NT2/D1 (cell line): ENCODE results near the gene RWDD3.

Experiments
- DNase-seq: peaks from one replicate; pipeline ENCODE4 v3.0.0-alpha.2; 2011; ENCODE audit warnings: low read depth, low spot score
- H3K27me3 ChIP-seq: 2 replicates; pipeline ENCODE4 v1.6.0; 2011; ENCODE audit warnings: mild to moderate bottlenecking; ENCODE audit not compliant: insufficient read length, insufficient read depth
- H3K36me3 ChIP-seq: 2 replicates; pipeline ENCODE4 v1.6.1; 2011; ENCODE audit warnings: mild to moderate bottlenecking, low read length, mixed read lengths; ENCODE audit not compliant: insufficient read depth, insufficient read length
- H3K4me1 ChIP-seq: 2 replicates; pipeline ENCODE4 v1.5.1; 2011; ENCODE audit not compliant: insufficient read depth, insufficient read length
- H3K4me3 ChIP-seq: 2 replicates; pipeline ENCODE4 v1.5.1; 2011; ENCODE audit warnings: low read depth; ENCODE audit not compliant: insufficient read length
- H3K9ac ChIP-seq: 2 replicates; pipeline ENCODE4 v1.6.0; 2011; ENCODE audit warnings: low read depth; ENCODE audit not compliant: insufficient read length
- H3K9me3 ChIP-seq: 2 replicates; pipeline ENCODE4 v1.5.1; 2011; ENCODE audit warnings: mild to moderate bottlenecking, low read length; ENCODE audit not compliant: insufficient read depth
- SUZ12 ChIP-seq: IDR thresholded peaks from 2 replicates; pipeline ENCODE4 v1.6.1; 2011; ENCODE audit not compliant: insufficient read length, insufficient read depth; ENCODE audit errors: extremely low read depth
- YY1 ChIP-seq: IDR thresholded peaks from 2 replicates; pipeline ENCODE4 v1.6.1; 2011; ENCODE audit not compliant: insufficient read length, insufficient read depth
- ZNF274 ChIP-seq: IDR thresholded peaks from 2 replicates; pipeline ENCODE4 v1.6.1; 2011; ENCODE audit warnings: mild to moderate bottlenecking, low read depth, low read length

The RWDD3 gene

GRCh38 chr1:95262913-95263312 lies 28.9 kb downstream of the RWDD3 start:
- H3K36me3 ChIP-seq = no peaks in the 10 kb centered on the region
- TF ChIP-seq SUZ12 (no peak), YY1 (no peak), ZNF274 (no peak)
- no peaks in the 10 kb centered on the region for H3K4me1 ChIP-seq
- DNase-seq = no peak
- no peak overlapping the region for H3K4me3 ChIP-seq
- H3K27me3 ChIP-seq = no peaks in the 10 kb centered on the region
- H3K9me3 ChIP-seq = no peaks in the 10 kb centered on the region
- no peak overlapping the region for H3K9ac ChIP-seq

GRCh38 chr1:95263450-95263849 lies 29.4 kb downstream of the RWDD3 start:
- Histone ChIP-seq H3K4me1 (no peaks in the 10 kb centered on the region), H3K4me3 (no peak overlapping the region), H3K9ac (no peak overlapping the region), H3K36me3 (no peaks in the 10 kb centered on the region), H3K9me3 (no peaks in the 10 kb centered on the region), H3K27me3 (no peaks in the 10 kb centered on the region)
- DNase-seq = no peak
- TF ChIP-seq ZNF274 (no peak), YY1 (no peak), SUZ12 (no peak)

- DNase-seq = no peak
- Histone ChIP-seq H3K9ac (no peak overlapping the region), H3K4me3 (no peak overlapping the region), H3K27me3 (no peaks in the 10 kb centered on the region), H3K36me3 (no peaks in the 10 kb centered on the region), H3K9me3 (no peaks in the 10 kb centered on the region), H3K4me1 (no peaks in the 10 kb centered on the region)
- TF ChIP-seq YY1 = no peak
Observed at GRCh38 chr1:95265106-95265505, 31.1 kb downstream of the RWDD3 start.

GRCh38 chr1:95276429-95276828 lies 42.4 kb downstream of the RWDD3 start:
- DNase-seq = no peak
- H3K9me3 ChIP-seq = no peaks in the 10 kb centered on the region
- no peaks in the 10 kb centered on the region for H3K4me1 ChIP-seq
- no peak overlapping the region for H3K9ac ChIP-seq
- no peaks in the 10 kb centered on the region for H3K36me3 ChIP-seq
- TF ChIP-seq ZNF274 (no peak), SUZ12 (no peak), YY1 (no peak)
- no peaks in the 10 kb centered on the region for H3K27me3 ChIP-seq
- no peak overlapping the region for H3K4me3 ChIP-seq

- Histone ChIP-seq H3K9ac (no peak overlapping the region), H3K4me3 (no peak overlapping the region), H3K36me3 (no peaks in the 10 kb centered on the region), H3K27me3 (no peaks in the 10 kb centered on the region), H3K9me3 (no peaks in the 10 kb centered on the region), H3K4me1 (no peaks in the 10 kb centered on the region)
- no peak for TF ChIP-seq YY1
- TF ChIP-seq ZNF274 = no peak
- no peak for TF ChIP-seq SUZ12
- no peak for DNase-seq
Observed at GRCh38 chr1:95278173-95279006, 44.4 kb downstream of the RWDD3 start.

- no peaks in the 10 kb centered on the region for H3K4me1 ChIP-seq
- no peak for DNase-seq
- H3K9me3 ChIP-seq = no peaks in the 10 kb centered on the region
- no peak overlapping the region for H3K4me3 ChIP-seq
- H3K36me3 ChIP-seq = no peaks in the 10 kb centered on the region
- no peak overlapping the region for H3K9ac ChIP-seq
- H3K27me3 ChIP-seq = no peaks in the 10 kb centered on the region
- TF ChIP-seq ZNF274 = no peak
Observed at GRCh38 chr1:95281781-95282517, 47.9 kb downstream of the RWDD3 start.

GRCh38 chr1:95282518-95282895 lies 48.5 kb downstream of the RWDD3 start:
- Histone ChIP-seq H3K9me3 (no peaks in the 10 kb centered on the region), H3K27me3 (no peaks in the 10 kb centered on the region), H3K4me1 (no peaks in the 10 kb centered on the region), H3K9ac (no peak overlapping the region), H3K36me3 (no peaks in the 10 kb centered on the region), H3K4me3 (no peak overlapping the region)
- DNase-seq = no peak
- TF ChIP-seq SUZ12 = no peak
- no peak for TF ChIP-seq YY1
- TF ChIP-seq ZNF274 = no peak
